ENCODE data around the gene HPCAL1. TPM values are rescaled to one million over a fixed set of nuclear protein-coding genes. Genes with fewer than 3 reads are reported as not detected.

HPCAL1 gene
- total and polyA plus RNA-seq, 2 of the 8 experiments (the other 6 are each of a cell fraction or from before 2014, with no cell fraction given) = 5.8 to 8.6 TPM

- no peak for TF ChIP-seq CHD7 (IDR thresholded peaks at IDR 0.05; ENCODE audit: insufficient replicate concordance, low read length)
Observed at GRCh38 chr2:10423400-10423774, 120.7 kb downstream of the HPCAL1 start (continued).
